Vagina (tissue), 2 donors: ENCODE data around the gene ATF6B.

Experiments
- CTCF ChIP-seq, 3 experiments: fragments of 450-650 bp in 2 of 3; fragments of 200-600 bp in 1 of 3; sonication (generic) in 1 of 3; IDR thresholded peaks; one replicate each; pipeline ENCODE4 v1.5.1; 2017 to 2019; ENCODE audit warnings: antibody characterized with exemption in 3 of 3, mild to moderate bottlenecking in 2 of 3, moderate library complexity in 2 of 3
- POLR2A ChIP-seq, 2 donors: fragments of 450-650 bp; IDR thresholded peaks; one replicate each; pipeline ENCODE4 v1.6.1; 2017; ENCODE audit warnings: antibody characterized with exemption in 2 of 2, mild to moderate bottlenecking in 2 of 2, moderate library complexity in 2 of 2

GRCh38 chr6:32153564-32154513 is 25.8 kb upstream of the ATF6B start, which contains the start of gene PPT2:
- TF ChIP-seq CTCF (IDR thresholded peaks at IDR 0.05) (no peak), POLR2A (IDR thresholded peaks at IDR 0.05) (peak in 1 of 2 donors; percentile 49)
